Measurements from ENCODE around the gene WBP1.
"Not testable (repeated sequence)": the region's sequence is repeated elsewhere in the genome, so short reads cannot be mapped to it uniquely, and the experiment has no call there.

The WBP1 gene

DNA sequence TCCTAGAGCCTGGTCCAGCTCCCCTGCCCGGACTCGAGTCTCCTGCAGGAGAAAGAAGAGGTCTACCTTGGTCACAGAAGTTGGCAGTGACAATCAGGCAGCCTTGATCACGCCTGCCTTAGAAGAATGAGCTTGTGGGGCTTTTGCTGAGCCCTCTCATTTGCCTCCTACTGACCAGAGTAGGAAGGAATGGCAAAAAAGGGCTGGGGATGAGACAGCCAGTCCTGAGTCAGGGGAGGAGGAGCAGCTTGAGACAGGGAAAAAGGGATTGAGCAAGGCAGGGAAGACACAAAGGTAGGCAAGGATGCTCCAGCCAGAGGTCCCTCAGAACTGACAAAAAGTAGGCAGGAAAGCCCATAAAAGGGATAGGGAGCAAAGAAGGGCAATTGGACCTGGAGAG is 30.7 kb upstream of the WBP1 start:
- no peak for DNase-seq (ENCODE audit: low spot score)

GRCh38 chr2:74428675-74429074 is 29.6 kb upstream of the WBP1 start:
- DNase-seq (ENCODE audit: low spot score), result no peak

GRCh38 chr2:74429487-74430451 is 28.5 kb upstream of the WBP1 start:
- no peak for DNase-seq (ENCODE audit: low spot score)

DNA sequence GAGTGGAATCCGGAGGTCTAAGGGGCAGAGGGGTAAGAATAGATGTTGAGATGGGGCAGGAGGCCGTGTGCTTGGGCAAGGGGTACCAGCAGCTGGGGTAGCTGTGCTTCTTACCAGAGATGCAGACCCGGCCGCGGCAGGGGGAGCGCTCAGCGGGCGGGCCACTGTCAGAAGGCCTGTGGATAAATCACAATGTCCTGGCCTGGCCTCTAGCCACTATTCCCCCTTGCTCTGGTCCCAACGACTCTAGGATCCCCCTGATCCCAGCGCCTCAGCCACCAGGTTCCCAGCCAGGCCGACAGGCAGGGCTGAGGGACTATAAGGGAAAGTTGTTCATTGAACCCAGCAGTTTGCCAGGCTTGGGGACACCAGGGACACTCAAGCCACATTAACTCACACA is 27.7 kb upstream of the WBP1 start:
- DNase-seq (ENCODE audit: low spot score), result no peak

DNA sequence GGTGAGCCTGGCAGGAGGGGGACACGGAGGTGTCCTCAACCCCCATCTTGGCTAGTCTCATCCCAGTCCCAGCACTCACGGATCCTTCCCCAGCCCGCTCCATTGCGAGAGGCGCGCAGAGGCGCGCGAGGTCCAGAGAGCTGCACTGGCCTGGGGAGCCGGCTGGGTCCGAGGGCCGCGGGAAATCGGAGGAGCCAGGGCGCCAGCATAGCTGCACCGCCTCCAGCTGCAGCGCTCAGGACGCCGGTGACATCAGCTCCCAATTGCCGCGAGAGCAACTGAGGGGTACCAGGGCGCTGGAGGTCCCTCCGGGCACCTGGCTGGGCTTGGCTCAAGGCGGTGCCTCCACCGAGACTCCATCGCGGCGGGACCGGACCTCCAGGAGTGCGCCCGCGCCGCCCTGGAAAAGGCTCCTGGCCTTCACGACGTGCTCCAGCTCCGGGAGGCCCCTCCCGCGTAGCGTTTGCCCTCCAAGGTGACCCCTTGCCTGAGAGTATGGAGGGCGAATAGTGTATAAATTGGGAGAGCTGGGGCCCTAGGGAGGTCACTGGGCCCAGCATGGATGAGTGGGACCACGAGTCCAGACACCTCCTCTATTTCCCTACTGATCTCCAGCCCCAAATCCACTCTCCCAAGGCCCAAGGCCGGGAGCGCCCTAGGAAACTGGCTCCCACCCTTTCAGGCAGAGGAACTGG is 22.0 kb upstream of the WBP1 start:
- no peak for DNase-seq (ENCODE audit: low spot score)

- DNase-seq (ENCODE audit: low spot score), result no peak
These were observed 21.2 kb upstream of the WBP1 start for GRCh38 chr2:74436848-74437695.

DNA sequence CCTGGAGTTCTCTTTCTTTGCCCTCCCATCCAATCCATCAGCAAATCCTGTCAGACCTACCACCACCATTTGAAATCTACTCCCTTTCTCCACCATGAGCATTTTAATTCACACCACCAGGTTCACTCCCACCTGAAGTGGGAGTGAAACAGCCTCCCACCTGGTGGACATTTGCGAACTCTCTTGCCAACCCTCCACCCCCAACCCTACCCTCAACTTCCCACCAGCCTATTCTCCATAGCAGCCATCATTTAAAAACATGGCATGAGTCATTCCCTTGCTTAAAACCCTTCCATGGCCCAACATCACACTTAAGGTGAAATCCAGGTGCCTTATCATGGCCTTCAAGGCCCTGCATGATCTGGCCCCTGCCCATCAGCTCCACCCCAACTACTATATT is 20.0 kb upstream of the WBP1 start:
- no peak for DNase-seq (ENCODE audit: low spot score)

- no peak for DNase-seq (ENCODE audit: low spot score)
These were observed 18.9 kb upstream of the WBP1 start for GRCh38 chr2:74439373-74439772.

DNA sequence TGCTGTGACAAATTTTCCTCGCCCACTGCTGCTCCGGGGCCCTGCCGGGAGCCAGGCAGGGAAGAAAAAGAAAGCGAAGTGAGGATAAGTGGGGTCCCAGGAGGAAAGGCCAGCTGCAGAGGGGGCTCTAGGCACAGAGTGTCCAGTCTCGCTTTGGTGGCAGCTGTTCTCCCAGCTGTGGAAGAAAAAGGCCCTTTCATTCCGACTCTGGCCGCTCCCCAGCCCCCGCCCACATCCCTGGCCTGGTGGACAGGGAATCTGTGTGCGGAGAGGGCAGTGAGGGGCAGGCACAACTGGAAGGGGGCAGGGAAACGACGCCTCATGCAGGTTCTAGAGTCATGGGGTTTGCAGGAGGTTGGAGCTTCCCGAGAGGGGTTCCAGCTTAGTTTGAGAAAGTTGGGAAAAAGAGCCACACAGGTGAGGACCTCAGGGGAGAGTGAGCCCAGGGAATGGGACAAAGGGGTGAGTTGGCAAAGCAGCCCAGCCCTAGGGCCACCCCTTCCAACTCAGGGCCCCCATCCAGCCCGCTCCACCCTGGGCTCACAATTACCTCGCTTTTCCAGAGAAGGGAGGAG is 18.3 kb upstream of the WBP1 start:
- peak; percentile 84 for DNase-seq (ENCODE audit: low spot score)

GRCh38 chr2:74440378-74441169 is 17.7 kb upstream of the WBP1 start:
- DNase-seq (ENCODE audit: low spot score), result peak; percentile 99

- DNase-seq (ENCODE audit: low spot score), result no peak
These were observed 17.0 kb upstream of the WBP1 start for GRCh38 chr2:74441170-74441689.

- DNase-seq (ENCODE audit: low spot score), result no peak
These were observed 16.4 kb upstream of the WBP1 start, which contains the start of gene RTKN for GRCh38 chr2:74441690-74442482. TSS of gene RTKN (minus strand) at chr2:74441937. CDS start at chr2:74441816, 121 bp downstream.

DNA sequence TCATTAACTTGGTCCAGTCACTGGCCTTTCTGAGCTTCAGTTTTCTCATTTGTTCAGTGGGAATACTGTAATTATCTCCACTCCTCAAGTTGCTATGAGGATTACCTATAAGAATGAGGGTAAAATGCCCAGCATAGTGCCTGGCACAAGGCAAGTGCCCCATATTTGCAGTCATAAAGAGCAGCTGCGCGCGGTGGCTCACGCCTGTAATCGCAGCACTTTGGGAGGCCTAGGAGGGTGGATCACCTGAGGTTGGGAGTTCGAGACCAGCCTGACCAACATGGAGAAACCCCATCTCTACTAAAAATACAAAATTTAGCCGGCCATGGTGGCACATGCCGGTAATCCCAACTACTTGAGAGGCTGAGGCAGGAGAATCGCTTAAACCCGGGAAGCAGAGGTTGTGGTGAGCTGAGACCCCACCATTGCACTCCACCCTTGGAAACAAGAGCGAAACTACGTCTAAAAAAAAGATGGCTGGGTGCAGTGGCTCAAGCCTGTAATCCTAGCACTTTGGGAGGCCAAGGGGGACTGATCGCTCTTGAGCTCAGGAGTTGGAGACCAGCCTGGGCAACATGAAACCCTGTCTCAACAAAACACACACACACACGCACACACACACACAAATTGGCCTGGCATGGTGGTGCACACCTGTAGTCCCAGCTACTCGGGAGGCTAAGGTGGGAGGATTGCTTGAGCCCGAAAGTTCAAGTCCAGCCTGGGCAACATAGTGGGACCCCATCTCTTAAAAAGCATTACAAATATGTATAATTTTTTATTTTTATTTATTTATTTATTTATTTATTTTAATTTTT is 15.5 kb upstream of the WBP1 start:
- DNase-seq (ENCODE audit: low spot score), result not testable (repeated sequence)

DNA sequence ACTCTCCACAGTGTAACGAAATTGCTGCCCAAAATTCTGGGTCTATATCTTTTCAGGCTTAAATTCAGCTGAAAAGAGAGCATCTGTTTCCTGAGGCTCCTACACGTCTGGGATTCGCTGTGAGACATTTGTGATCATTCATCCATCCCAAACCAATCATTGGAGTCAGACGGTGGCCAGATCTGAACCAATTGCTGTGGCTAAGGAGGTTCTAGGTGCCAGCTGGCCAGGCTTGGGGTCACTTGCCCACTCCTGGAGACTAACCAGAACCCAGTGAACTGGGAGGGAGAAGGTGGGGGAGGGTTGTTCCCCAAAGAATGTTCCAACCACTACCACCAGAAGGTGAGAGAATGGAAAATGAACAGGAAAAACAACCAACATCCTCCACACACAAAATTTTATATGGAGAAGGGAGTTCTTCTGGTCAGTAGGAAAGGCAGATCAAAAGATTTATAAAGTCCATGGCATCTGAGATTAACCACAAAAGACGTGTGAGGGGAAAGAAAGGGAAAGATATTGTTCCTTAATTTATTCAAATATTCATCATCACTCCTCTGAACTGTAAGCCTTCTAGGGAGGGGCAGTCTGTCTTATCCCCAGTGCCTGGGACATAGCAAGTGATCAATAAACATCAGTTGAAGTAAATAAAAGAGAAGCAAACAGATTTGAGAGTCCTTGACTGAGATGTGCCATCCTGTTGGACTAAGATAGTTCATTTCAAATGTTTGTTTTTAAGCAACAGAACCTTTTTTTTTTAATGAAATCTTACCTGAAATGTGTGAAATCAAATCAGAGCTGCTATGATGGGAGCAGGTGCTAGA is 13.5 kb upstream of the WBP1 start:
- no peak for DNase-seq (ENCODE audit: low spot score)

GRCh38 chr2:74447230-74447999 is 10.8 kb upstream of the WBP1 start:
- DNase-seq (ENCODE audit: low spot score), result no peak

GRCh38 chr2:74448771-74449170 is 9.5 kb upstream of the WBP1 start:
- no peak for DNase-seq (ENCODE audit: low spot score)

DNA sequence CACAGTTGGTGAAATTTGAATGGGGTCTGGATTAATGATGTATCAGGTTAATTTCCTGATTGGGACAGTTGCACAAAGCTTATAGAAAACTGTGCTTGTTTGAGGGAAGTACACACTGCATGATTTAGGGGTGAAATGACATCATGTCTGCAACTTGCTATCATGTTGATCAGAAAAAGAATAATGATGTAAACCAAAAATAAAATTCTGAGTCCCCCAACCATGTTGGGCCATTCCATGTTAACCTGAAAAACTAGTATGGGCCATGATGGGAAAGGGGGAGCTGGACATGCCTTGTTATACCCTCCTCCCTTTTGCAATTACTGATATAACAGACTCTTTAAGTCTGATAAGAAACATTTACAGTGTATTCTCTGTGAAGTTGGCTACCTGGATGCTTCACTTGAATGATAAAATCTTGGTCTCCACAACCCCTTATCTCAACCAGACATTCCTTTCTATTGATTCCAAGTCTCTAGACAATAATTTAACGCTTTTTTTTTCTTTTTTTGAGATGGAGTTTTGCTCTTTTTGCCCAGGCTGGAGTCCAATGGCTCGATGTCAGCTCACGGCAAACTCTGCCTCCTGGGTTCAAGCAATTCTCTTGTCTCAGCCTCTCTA is 7.6 kb upstream of the WBP1 start:
- no peak for DNase-seq (ENCODE audit: low spot score)
